Amygdala (tissue), 56 donors: ENCODE data around the gene SNRPE.
"Not testable (repeated sequence)": the region's sequence is repeated elsewhere in the genome, so short reads cannot be mapped to it uniquely, and the experiment has no call there.

Experiments
- DNase-seq, 56 donors: peaks; one replicate each; lab custom pipeline; 2025; lab: John Stamatoyannopoulos, UW

Gene SNRPE

DNA sequence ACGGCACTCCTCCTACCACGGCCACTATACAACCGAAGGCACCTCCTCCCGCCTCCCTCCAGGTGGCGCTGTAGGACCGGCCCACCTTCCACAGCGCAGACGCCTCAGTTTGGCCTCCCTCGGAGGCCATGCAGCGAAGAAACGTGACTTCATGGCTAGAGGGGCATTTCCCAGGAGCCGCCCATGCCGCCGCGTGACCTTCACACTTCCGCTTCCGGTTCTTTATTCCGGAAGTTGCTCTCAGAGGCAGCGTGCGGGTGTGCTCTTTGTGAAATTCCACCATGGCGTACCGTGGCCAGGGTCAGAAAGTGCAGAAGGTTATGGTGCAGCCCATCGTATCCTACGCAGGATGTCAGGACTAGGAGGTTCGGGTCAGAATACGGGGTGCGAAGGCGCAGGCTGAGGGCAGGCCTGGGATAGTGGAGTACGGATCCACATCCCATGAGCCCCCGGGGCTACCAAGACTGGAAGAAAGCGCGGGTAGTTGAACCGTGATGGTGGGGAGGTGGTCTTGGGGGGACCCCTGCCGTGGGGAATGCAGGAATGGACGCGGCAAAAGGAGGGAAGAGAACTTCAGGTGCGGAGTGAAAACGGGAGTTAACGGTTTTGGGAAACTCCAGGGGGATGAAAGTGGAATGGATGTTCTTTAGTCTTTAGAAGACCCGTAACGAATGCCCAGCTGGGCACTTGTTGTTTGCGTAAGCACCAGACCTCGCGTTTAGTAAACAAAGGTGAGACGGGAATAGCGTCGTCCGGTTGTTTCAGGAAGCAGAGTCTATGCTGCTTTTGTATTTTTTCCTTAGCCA, at the start of gene SNRPE:
Gene SNRPE (plus strand): TSS at position 221 of the 806 bp plus-strand sequence. CDS start 61 bp downstream, at position 282.
- DNase-seq = peak; percentile 66 to 97 (median 93)

DNA sequence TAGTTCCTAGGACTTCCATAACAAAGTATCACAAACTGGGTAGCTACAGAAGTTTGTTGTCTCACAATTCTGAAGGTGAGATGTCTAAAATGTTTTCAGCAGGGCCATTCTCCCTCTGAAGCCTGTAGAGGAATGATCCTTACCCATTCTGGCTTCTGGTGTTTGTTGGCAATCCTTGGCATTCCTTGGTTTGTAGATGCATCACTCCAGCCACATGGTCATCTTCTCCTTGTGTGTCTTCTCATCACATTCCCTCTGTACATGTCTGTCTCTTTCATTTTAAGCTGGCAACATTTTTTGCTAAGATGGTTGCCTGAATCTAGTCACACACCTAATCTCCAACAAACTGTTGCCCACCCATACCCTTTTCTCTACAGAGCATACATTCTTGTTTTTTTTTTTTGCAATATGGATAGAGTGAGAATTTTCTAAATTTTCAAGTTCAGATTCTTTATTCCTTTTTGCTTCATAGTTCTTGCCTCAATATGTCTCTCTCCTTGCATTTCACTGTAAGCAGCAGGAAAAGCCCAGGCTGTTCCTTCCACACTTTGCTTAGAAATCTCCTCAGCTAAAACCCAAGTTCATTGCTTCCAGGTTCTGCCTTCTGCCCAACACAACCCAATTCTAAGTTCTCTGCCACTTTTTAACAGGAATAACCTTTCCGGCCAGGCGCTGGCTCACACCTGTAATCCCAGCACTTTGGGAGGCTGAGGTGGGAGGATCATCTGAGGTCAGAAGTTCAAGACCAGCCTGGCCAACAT, 47.6 kb upstream of the SNRPE start:
- DNase-seq = no peak

- DNase-seq = no peak
Observed at GRCh38 chr1:203818399-203818798, 43.0 kb upstream of the SNRPE start.

- no peak for DNase-seq
Observed at GRCh38 chr1:203823306-203823705, 38.1 kb upstream of the SNRPE start.

DNA sequence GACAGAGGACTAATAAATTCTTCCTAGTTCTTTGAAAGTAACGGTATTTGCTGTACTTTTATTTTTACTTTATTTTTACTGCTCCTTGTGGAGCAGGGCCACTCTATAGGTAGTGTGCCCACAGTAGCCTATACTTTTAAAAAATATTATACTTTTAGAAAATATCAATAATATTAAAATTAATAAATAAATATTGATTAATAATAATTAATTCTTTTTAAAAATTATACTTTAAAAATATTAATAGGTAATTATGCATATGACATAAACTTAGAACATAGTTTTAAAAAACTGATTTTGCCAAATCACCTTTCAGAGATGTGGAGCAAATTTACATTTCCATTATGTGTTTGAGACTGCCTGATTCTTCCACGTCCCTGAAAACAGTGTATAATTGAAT, 35.2 kb upstream of the SNRPE start:
- no peak for DNase-seq

DNA sequence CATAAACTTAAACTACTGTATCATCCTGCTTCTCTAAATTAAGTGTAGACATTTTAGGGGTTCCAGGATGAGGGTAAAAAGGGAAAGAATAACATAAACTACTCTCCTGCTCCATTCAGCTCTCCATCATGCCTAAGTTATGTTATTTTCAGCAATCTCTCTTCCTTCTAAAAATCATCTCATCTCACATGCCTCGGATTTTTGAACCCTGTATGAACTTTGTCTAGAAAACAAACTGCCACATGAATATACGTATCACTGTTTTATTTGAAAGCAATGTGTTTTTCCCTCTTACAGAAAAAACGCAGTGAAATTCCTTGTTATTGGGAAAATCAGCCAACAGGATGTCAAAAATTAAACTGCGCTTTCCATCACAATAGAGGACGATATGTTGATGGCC, 33.4 kb upstream of the SNRPE start:
- DNase-seq = no peak

- DNase-seq = no peak
Observed at GRCh38 chr1:203828503-203828902, 32.9 kb upstream of the SNRPE start.

DNA sequence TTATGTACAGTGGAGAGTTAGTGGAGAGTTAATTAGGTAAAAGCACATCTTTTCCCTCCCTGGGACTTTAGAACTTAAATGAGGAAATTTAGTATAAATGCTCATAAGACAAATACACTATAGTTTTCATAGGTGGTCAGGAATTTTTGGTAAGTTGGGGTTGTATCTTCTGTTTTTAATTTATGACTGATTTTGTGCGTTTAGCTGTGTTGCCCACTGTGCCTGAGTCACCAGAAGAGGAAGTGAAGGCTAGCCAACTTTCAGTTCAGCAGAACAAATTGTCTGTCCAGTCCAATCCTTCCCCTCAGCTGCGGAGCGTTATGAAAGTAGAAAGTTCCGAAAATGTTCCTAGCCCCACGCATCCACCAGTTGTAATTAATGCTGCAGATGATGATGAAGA, 32.2 kb upstream of the SNRPE start:
- DNase-seq = not testable (repeated sequence)

DNA sequence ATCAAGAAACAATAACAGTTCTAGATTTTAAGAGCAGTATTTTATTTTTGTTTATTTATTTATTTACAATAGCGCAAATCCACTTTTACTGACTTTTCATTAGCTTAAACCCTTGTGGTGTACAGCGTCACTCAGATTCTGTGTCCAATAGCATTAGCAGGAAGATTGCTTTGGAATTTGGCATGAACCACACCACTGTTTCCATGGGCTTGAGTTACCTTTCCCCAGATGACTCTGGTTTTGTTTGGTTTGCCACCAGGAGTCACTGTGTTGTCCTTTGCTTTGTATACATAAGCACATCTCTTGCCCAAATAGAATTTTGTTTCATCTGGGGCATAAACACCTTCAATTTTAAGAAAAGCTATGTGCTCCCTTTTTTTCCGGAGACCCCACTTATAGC, 25.9 kb upstream of the SNRPE start:
- no peak for DNase-seq

GRCh38 chr1:203839081-203839480, 22.3 kb upstream of the SNRPE start:
- no peak for DNase-seq

- no peak for DNase-seq
Observed at GRCh38 chr1:203840208-203840808, 21.1 kb upstream of the SNRPE start.

DNA sequence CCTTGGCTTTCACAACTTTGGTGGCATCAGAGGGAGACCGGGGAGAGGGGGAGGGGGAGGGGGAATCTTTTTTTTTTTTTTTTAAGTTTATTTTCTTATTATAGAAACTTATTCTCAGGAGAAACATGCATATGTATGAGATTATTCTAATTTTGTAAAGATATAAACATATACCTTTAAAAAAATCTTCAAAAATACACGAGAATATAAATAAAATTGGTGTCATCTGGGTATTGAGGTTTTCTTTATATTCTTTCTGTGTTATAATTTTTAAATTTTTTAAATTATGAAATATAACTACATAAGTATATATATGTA, 18.9 kb upstream of the SNRPE start:
- no peak for DNase-seq

DNA sequence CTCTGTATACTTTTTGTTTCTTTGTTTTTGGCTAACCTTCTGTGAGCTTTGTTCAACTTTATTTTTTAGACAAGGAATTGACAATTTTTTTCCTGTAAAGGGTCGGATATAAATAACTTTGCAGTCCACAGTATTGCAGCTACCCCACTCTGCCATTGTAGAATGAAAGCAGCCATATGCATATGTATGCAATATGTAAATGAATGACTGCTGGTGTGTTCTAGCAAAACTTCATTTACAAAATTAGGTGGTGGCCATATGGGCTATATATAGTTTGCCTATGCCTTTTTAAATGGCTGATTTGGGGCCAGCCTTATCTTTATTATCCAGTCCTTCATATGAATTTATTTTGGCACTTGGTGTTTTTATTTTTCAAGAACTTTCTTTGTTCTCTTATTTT, 18.0 kb upstream of the SNRPE start:
- no peak for DNase-seq

GRCh38 chr1:203853112-203853511, 8.3 kb upstream of the SNRPE start:
- DNase-seq = not testable (repeated sequence)

DNA sequence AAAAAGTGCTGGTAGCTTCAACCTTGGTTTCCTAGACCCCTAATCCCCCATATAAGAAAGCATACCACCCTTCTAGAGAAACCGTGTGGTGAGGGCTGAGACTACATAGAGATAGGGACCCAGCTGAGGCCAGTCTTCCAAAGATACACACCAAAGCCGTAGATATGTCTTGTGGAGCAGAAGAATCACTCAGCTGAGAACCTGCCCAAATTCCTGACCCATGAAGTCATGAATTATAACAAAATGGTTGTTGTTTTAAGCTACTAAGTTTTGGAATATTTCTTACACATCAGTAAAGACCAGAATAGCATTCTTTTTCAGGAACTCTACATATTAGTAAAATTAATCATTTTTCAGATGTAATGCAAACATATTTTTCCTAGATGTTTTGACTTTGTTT, 3.3 kb upstream of the SNRPE start:
- no peak for DNase-seq

- no peak for DNase-seq
Observed at GRCh38 chr1:203858975-203859374, 2.4 kb upstream of the SNRPE start.

DNA sequence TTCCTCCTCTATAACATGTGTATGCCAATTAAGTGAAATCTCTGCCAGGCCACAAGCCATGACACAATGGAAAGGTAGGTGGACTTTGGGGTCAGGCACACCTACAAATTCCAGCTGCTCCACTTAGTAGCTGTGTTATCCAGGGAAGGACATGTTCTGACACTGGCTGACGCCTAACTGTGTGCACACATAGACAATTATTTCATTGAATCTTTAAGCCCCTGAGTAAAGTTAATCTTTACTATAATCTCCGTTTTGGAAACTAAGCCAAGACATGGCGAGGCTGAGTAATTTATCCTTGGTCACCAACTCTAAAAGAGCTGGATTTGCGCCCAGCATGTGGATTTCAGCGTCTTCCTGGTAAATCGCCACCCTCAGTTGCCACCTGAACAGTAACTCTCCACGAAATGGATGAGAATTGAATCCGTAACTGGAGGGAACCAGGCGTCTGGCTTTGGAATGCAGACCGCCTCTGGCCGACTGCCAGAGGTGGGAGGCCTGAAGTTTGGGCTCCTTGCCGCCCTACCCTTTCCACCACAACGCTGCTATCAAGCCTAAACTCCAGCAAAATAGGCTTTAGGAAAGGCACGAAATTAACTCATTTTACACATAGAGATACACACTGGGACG, 888 bp upstream of the SNRPE start:
- DNase-seq = peak in 5 of 56 donors; percentile 4 to 18 (median 10)

DNA sequence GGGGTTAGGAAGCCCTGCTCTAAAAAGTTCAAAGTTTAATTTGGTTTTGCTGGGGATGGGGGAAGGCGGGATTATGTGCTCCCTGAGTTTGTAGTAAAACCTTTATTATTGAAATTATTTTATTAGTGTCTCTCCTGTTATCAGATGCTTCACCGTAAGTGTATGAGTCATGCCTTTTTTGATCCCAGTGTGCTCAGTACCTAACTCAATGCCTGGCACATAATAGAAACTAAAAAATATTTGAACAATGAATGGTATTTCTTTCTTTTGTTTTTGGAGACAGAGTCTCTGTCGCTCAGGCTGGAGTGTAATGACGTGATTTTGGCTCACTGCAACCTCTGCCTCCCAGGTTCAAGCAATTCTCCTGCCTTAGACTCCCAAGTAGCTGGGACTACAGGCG, 6.4 kb downstream of the SNRPE start:
- no peak for DNase-seq

DNA sequence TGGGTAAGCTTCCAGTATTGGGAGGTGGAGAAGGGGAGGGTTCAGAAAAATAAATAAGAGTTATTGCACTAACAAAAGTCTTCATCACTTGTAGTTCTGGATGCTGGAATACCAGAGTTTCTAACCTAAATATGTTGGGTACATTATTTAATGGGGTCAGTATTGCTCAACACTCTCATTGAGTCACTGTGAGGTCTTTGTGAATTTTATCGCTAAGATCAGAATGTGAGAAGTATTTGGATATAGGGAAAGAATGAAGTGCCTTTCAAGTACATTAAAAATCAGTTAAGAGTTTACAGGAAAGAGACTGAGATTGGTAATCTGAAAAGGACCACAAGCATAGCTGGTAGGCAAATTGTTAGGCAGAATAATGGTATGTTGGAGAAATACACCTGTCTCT, 8.8 kb downstream of the SNRPE start:
- DNase-seq = no peak

- peak in 41 of 56 donors; percentile 4 to 76 (median 28) for DNase-seq
Observed at GRCh38 chr1:203871114-203871880, 9.9 kb downstream of the SNRPE start.
